GM19455 (cell line): Measurements from ENCODE around the gene ARPC2.
"Not testable (repeated sequence)": the region's sequence is repeated elsewhere in the genome, so short reads cannot be mapped to it uniquely, and the experiment has no call there.

Source experiments
- ATAC-seq: cut with Tn5 transposase; IDR thresholded peaks from one replicate; pipeline ENCODE4 v1.9.1; 2021; ENCODE audit not compliant: unreplicated experiment

Gene ARPC2

GRCh38 chr2:218216674-218217359 lies at the start of gene ARPC2:
Gene ARPC2, plus strand, starts transcription at chr2:218217189. Its CDS starts 282 bp downstream, at chr2:218217471.
- peak; percentile 63 for ATAC-seq

- no peak for ATAC-seq
Measured at GRCh38 chr2:218168016-218168415, 49.0 kb upstream of the ARPC2 start.

DNA sequence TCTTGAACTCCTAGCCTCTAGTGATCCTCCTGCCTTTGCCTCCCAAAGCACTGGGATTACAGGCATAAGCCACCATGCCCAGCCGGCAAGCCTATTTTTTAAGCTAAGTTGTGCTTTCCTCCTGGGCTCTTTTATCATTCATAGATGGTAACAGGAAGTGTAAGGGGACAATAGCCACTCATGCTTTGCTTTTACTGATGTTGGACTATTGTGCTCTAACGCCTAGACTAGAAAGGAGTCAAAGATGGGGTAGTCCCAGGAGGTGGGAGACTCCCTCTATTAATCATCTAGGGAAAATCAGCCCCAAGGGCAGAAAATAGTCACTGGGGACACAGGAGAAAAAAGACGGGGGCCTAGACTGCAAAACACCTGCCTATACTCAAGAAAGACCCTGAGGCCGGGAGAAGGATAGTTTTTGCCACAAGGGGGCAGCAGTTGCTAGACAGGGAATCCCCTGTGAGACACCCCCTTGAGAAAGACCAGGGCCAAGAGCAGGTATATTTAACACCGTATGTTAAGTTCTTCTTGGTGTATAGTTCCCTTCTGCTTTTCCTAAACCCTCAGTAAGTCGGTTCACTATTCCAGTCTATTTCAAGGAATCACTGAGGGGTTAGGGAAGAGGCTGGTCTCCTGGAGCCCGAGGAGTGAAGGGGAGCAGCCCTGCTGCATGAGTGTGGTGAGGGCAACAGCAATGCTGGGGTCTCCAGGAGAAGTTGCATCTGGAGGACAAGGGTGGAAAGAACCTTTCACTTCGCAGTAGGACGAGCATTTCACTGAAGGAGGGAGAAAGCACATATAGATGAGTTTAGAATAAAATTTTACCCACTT lies 48.1 kb upstream of the ARPC2 start:
- no peak for ATAC-seq

DNA sequence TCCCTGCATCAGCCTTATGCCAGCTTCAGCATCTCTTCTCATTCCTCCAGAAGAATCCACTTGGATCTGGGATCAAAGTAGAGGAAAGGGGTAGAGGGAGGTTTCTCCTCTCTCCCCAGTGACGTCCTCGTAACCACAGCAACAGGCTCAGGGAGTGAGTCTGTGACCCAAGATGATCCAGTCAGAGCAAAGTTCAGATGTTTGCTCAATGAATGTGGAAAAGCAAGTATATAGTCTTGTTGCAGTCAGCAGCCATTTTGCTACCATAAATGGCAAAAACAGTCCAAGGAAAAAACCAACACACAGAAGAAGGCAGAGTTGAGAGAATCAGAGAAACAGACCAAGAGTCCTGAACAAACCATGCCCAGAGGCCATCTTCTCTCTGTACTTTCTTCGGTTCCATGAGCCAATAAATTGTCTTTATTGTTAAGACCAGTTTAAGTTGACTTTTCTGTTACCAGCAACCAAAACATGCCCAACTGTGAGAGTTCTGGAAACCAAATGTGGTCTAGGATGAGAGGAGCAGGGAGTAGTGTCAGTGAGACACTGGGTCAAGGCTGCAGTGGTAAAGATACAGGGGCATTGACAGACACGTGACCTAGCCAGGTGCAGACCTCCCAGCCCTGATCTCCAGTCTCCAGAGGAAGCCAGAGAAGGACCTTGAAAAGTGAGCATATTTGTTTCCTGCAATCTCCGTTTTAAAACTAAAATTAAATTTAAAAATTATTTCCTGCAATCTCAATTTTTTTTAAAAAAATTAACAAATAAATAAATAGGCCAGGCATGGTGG lies 47.0 kb upstream of the ARPC2 start:
- no peak for ATAC-seq

DNA sequence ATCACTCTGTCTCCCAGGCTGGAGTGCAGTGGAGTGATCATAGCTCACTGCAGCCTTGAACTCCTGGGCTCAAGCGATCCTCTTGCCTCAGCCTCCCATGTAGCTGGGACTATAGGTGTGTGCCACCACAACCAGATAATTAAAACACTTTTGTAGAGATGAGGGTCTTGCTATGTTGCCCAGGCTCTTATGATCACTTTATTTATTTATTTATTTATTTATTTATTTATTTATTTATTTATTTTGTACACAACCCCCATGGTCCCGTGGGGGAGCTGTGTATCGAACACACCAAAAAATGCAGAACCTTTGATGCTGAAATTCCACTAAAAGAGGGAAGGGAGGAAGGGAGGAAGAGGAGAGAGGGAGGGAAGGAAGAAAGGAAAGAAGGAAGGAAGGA lies 45.2 kb upstream of the ARPC2 start:
- not testable (repeated sequence) for ATAC-seq

DNA sequence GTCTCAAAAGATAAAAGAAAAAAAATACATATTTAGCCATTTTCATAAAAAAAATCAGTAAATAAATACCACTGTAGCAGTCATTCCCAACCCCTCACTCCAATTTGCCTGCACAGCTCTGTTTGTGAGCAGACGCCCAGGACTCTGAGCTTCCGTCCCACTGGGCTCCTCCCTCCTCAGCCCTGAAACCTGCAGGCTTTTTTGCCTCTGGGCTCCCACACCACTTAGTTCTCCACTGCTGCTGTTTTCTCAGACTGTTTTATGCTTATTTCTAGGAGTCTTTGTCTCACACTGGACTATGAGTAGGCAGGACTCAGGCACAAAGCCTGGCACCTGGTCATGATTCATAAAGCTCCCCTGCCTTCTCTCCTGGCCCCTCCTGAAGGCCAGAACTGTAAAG lies 44.1 kb upstream of the ARPC2 start:
- ATAC-seq: no peak

DNA sequence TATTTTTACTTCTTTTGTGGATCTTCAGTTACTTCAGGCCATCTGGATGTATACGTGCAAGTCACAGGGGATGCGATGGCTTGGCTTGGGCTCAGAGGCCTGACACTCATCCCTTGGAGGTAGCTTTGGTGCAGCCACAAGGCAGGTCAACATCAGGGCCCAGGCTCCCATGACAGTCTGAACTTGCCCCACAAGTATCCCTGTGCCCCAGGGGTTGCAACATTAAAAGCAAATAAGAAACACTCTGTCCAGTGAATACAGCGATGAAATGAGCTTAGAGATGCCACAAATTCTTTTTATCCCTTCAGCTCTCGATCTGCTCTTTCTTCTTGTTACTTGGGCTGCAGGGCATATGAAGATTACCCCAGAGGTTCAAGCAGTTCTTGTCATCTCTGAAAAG lies 37.2 kb upstream of the ARPC2 start:
- ATAC-seq: no peak

DNA sequence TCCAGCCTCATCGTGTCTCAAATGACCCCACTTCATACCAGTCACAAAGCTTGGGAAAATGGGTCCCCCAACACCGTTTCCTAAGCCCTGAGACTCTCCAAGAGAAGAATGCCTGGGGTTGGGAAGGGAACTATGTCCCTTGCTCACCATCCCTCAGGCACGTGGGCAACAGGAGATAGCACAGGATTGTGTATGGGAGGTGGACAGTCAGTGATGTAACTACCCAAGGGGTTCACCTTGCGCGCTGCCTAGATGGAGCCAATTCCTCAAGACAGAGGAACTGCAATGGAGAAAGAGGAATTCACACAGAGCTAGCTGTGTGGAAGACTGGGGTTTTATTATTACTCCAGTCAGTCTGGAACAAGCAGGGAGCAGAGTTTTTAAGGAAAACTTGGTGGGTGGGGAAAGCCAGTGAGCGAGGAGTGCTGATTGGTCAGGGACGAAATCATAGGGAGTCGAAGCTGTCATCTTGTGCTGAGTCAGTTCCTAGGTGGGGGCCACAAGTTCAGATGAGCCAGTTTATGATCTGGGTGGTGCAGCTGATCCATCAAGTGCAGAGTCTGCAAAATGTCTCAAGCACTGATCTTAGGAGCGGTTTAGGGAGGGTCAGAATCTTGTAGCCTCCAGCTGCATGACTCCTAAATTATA lies 36.4 kb upstream of the ARPC2 start:
- ATAC-seq: no peak

- no peak for ATAC-seq
Measured at GRCh38 chr2:218184331-218184730, 32.7 kb upstream of the ARPC2 start.

DNA sequence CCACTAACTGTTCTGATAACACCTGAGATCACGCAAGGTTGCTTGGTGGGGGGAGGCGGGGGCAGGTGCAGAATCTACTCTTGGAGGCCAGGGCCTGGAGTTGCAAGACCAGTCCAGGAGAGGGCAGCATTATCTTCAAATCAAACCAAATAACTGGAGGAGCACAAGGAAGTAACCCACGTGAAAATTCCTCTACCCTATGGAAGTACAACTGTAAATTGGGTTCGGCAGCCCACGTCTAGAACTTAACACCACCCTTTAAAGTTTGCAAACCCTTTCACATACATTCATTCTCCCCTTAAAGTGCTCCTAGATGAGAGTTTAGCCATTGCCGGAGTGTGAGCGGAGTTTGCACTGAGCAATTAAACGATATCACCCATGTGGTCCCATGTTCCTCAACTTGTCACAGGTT lies 30.6 kb upstream of the ARPC2 start:
- no peak for ATAC-seq

DNA sequence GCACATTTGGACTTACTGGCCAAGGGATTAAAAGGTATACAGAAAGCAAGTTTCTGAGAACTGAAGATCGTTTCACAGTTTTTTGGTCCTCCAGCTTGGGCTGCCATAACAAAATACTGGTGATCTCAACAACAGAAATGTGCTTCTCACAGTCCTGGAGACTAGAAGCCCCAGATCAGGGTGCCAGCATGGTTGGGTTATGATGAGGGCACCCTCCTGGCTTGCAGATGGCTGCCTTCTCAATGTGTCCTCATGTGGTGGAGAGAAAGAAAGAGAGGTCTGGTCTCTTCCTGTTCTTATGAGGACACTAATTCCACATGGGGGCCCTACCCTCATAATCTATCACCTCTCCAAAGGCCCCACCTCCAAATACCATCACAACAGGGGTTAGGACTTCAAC lies 30.1 kb upstream of the ARPC2 start:
- no peak for ATAC-seq

DNA sequence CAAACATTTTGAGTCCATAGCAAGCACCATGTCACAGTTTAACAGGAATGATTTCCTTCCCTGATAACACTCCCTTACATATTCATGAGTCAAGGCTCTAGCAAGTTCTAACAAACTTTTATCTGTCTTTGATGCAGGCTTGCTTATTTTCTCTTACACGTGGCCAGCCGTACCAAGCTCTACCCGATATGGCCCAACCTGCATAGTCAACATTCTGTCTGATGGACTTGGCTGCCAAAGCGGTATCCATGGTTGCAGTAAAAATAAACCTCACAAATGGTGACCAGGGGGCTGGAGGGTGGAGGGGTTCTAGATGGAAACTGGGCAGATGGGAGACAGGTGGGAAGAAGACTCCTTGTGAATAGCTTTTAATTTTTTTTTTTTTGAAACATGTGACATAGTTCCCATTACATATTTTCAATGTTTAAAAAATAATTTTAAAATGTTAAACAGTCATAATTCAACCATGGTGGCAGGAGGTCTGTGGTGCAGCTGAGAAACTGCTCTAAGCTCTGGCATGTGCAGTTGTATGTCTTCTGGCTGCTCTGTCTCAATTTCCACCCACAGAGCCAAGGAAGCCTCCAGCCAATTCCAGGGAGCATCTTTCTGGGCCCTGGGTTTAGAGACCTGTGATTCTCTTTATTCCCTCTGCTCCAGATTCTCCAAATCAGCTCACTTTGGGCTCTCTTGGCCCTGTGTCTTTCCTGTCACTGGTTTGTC lies 29.5 kb upstream of the ARPC2 start:
- ATAC-seq: no peak

DNA sequence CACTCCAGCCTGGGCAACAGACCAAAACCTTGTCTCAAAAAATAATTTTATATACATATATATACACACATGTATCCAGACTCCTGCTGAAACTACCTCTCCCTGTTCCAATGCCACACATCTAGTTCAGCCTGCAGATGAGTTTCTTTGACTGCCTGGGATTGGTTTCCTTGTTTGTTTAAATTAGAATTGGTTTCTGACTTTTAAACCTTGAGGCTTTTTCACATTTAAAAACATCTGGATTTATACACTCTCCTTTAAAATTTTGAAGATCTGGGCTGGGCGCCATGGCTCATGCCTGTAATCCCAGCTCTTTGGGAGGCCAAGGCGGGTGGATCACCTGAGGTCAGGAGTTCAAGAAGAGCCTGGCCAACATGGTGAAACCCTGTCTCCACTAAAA lies 28.5 kb upstream of the ARPC2 start:
- no peak for ATAC-seq

DNA sequence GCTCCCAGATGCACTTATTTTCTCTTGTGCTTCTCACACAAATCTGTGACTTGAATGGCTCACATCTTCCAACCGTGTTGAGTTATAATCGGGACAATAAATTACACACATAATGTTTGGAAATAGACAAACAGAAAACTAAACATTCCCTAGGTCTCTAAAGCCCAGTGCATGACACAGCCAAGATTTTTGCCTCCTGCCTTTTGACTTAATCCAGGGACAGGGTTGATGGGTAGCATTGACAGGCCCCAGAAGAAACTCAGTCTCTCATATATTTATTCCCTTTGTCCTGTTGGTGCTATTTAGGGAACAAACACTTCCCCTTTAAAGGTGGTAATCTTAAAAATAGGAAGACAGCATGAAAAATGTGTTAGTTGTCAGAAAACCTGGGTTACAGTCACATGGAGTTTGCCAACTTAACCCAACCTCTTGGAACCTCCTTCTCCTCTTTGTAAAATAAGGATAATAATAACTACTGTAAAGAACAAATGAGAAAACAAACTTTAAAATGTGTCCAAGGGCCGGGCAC lies 24.0 kb upstream of the ARPC2 start:
- ATAC-seq: no peak

- no peak for ATAC-seq
Measured at GRCh38 chr2:218193701-218194100, 23.3 kb upstream of the ARPC2 start.

GRCh38 chr2:218194880-218195279 lies 22.1 kb upstream of the ARPC2 start:
- no peak for ATAC-seq

- ATAC-seq: no peak
Measured at GRCh38 chr2:218196974-218197373, 20.0 kb upstream of the ARPC2 start.

DNA sequence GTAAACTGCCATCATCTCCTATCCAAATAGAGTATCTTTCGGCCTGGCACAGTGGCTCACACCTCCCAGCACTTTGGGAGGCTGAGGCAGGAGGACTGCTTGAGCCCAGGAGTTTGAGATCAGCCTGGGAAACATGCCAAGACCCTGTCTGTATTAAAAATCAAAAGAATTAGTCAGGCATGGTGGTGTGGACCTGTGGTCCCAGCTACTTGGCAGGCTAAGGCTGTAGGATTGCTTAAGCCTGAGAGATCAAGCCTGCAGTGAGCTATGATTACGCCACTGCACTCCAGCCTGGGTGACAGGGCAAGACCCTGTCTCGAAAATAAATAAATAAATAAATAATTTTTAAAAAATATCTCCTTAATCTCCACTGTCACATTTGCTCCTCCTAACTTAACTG lies 14.7 kb upstream of the ARPC2 start:
- no peak for ATAC-seq

- no peak for ATAC-seq
Measured at GRCh38 chr2:218209078-218209477, 7.9 kb upstream of the ARPC2 start.

- ATAC-seq: no peak
Measured at GRCh38 chr2:218214116-218214515, 2.9 kb upstream of the ARPC2 start.
